ENCODE results near the gene ZNF492. TPM values are rescaled to one million over a fixed set of nuclear protein-coding genes. Genes with fewer than 3 reads are reported as not detected.

ZNF492 gene
- total RNA-seq, 2 donors from 2014 or later = not detected

- no peak overlapping the region for H3K27ac ChIP-seq
- peaks cover 1% of the 10 kb centered on the region for H3K9me3 ChIP-seq
- H3K4me3 ChIP-seq = no peak overlapping the region
- no peaks in the 10 kb centered on the region for H3K4me1 ChIP-seq (ENCODE audit: control insufficient read depth in 1 of 2, low read depth in 2 of 2)
- DNase-seq (ENCODE audit: low spot score) = no peak
- H3K27me3 ChIP-seq (replicated peaks; ENCODE audit: insufficient read depth) = no peaks in the 10 kb centered on the region
- TF ChIP-seq, protein P1, sequence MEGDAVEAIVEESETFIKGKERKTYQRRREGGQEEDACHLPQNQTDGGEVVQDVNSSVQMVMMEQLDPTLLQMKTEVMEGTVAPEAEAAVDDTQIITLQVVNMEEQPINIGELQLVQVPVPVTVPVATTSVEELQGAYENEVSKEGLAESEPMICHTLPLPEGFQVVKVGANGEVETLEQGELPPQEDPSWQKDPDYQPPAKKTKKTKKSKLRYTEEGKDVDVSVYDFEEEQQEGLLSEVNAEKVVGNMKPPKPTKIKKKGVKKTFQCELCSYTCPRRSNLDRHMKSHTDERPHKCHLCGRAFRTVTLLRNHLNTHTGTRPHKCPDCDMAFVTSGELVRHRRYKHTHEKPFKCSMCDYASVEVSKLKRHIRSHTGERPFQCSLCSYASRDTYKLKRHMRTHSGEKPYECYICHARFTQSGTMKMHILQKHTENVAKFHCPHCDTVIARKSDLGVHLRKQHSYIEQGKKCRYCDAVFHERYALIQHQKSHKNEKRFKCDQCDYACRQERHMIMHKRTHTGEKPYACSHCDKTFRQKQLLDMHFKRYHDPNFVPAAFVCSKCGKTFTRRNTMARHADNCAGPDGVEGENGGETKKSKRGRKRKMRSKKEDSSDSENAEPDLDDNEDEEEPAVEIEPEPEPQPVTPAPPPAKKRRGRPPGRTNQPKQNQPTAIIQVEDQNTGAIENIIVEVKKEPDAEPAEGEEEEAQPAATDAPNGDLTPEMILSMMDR (IDR thresholded peaks at IDR 0.05) = no peak
- ATAC-seq (ENCODE audit: insufficient number of reproducible peaks, low FRiP score, low read depth) = no peak
- H3K36me3 ChIP-seq = no peaks in the 10 kb centered on the region
Observed at GRCh38 chr19:22708983-22709382, 74.9 kb downstream of the ZNF492 start.

Other genes with a start within 250 kb of the ZNF492 start
- 1 to 10 TPM; 3.2 to 5.9 TPM for gene ZNF98, start 212.0 kb upstream of the ZNF492 start, total RNA-seq
- under 1 TPM in 1 of 2 donors, not detected in 1; 0.41 TPM for gene ZNF99, start 149.8 kb downstream of the ZNF492 start, total RNA-seq
- not detected for gene ZNF723, start 198.0 kb downstream of the ZNF492 start, total RNA-seq

Measured in thoracic aorta (tissue), 2 donors.